ENCODE results near the gene KLHL18.
"Not testable (repeated sequence)": the region's sequence is repeated elsewhere in the genome, so short reads cannot be mapped to it uniquely, and the experiment has no call there.

KLHL18 gene

DNA sequence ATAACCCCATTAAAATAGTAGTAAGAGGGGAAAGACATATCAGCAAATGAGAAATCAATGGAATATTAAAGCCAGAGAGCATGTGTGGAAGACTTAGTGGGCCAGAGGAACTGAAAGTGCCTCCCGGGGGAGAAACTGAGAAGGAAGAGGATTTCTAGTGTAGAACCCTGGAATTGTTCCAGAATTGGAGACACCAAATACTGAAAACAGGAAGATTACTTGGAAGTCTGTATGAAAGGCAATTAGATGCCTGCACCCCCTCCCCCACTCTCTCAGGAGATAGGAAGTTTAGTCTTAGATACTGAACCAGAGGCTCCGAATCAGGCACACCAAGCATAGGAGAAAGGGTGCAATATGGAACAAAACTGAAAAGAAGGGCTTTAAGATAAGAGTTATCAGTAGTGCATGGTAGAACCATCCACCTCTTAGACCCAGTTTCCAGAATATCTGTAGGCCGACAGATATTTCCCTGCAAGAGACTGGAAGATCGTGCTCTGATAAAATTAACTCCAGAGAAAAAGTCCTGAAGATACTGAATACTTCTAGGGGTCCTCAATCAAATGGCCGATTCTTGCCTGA, 32.4 kb downstream of the KLHL18 start:
- no peak for DNase-seq

DNA sequence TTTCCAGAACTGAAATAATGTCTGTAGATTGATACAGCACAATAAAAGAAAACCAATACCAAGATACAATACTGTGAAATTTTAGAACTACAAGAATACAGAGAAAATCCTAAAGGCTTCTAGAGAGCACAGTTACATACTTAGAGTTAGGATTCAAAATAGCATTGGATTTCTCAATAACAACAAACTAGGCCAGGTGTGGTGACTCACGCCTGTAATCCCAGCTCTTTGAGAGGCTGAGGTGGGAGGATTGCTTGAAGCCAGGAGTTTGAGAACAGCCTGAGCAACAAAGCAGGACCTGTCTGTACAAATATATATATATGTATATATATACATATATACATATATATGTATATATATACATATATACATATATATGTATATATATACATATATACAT, 33.4 kb downstream of the KLHL18 start:
- DNase-seq, result not testable (repeated sequence)

DNA sequence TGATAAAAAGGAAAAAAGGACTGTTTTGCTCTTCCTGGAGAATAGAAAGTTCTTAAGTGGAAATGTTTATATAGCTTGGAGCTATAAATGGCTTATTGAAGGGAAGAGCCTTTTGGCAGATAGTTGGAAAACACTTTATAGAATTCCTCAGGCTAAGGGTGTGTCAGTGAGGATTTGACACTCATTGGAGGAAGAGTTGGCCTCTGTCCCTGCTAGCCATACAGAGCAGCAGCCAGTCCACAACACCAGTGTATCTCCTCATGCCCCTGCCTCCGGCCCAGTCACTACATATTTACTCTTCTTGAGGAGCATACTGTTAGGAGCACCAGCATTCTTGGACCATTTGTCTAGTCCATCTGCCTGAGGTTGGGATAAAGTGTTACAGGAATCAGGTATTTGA, 36.2 kb downstream of the KLHL18 start:
- no peak for DNase-seq

DNA sequence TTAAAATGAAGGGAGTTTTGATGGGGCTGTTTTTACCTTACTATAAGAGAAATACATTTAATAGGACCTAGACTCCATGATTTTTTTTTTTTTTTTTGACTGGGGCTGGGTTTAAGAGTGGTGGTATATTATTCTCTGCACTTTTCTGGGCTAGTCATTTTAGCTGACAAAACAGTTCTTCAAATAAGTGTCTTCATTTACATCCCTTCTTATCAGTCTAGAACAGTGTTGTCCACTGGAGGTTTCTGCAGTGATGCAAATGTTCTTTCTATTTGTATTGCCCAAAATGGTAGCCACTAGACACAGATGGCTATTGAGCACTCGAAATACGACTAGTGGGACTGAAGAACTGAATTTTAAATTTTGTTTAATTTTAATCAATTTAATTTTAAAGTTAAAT, 37.2 kb downstream of the KLHL18 start:
- DNase-seq, result no peak

DNA sequence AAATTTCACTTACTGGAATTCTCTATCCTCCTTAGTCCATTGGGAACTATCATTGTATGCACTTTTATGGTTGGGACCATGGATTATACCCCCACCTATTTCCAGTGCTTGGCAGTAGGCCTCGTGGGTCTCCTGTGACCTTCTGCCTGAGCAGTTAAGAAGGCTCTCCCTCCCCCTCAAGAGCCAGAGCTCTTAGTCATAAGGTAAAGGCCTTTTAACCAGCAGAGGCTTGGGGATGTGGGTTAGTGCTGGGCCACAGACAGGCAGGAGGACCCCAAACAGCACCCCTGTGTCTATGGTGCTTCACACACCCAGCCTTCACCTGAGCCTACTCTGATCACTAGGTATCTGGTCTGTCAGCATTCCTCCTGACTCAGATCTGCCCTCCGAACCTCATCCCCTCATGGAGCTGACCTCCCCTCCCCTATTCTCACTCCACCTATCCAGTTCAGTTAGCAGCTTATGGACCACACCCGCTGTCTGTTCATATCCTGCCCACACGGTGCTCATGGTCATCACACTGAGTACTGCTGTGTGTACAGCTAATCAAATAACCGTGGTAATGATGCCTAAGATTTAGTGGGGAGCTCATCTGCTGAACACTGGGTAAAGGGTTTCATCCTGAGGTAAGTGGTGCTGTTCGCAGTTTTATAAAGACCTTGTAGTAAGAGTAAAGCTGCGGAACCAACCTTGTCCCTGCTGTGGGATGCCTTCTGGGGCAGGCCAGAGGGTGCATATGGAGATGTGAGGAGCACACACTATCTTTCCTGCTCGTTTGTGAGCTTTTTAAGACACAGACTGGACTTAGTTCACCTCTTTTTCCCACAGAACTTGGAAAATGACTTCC, 40.9 kb downstream of the KLHL18 start:
- DNase-seq, result no peak

DNA sequence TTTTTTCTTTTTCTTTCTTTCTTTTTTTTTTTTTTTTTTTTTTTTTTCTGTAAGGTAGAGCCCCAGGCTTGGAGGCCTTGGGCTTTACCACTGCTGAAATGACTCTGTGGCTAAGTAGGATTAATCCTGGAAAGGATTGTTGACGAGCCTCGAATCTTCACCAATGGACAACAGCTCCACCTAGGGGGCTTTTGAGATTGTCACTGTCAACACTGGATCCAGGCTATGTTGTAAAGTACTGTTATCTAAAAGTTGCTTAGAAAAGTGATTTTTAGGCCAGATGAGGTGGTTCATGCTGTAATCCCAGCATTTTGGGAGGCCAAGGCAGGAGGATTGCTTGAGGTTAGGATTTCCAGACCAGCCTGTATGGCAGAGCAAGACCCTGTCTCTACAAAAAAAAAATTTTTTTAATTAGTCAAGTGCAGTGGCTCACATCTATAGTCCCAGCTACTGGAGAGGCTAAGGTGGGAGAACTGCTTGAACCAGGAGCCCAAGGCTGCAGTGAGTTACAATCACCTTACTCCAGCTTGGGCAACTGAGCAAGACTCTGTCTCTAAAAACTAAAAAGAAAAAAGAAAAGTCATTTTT, 41.6 kb downstream of the KLHL18 start:
- DNase-seq, result peak; percentile 3

DNA sequence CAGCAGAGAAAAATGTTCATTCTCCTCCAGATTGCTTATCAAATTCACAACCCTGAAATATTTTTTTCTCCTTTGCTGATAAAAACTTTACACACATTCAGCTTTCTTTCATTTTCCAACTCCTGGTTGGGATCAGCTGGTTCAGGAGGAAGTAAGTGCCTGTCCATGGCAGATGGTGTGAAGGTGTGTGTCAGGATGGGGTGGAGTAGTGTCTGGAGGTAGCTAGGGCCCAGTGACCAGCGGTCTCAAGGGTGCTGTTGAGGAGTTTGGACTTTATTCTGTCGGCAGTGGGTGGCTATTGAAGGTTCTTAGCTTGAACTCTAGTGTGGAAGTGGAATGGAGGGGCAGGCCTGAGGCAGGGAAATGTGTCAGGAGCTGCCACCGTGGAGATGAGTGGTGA, 51.2 kb downstream of the KLHL18 start:
- no peak for DNase-seq

DNA sequence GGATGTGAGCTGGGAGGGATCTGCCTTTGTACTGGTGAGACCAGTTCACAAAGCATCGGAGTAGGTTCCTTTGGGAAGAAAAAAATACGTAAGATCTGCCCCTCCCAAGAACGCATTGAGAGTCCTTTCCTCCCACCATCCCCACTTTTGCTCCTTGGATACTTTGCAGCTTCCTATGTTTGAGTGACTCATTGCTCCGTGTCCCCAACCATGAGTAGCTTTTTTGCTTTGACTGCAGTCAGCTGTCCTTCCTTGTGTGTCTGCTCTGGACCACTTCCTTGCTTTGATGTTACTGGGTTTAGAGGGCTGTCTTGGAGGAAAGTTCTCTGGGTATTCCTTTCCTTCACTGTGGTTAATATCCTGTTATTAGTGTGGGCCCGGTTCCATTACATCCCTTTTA, 54.9 kb downstream of the KLHL18 start:
- no peak for DNase-seq

DNA sequence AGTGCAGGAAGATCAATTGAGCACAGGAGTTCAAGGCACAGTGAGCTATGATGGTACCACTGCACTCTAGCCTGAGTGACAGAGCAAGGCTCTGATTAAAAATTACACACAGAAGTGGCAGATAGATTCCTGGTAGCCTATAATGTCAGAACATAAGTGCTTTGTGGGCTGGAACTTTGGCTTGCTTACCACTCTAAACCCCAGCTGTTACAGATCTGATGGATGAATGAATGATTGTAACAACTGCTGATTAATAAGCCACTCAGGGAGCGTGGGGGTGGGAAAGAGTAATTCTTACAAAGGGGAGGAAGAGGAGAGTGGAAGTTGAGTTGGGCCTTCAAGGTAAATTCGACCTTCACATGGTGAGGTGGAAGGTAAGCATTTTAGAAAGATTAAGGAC, 57.2 kb downstream of the KLHL18 start:
- no peak for DNase-seq

DNA sequence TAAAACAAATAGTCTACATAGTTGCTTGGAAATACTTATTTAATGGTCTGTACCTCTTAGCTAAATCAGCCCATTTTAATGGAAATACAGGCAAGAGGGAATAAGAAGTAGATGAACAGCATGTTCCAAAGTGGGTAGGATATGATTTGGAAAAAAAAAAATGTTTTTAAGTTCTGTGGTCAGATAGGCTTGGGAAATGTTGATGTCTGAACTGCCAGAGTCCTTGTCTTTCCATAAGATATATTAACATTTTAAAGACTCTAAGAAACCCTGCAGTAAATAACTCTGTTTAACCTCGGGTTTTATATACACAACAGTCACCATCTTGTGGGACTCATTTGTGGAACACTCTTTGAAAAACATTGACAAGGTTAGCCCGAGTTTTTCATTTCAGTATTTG, 58.1 kb downstream of the KLHL18 start:
- DNase-seq, result no peak

DNA sequence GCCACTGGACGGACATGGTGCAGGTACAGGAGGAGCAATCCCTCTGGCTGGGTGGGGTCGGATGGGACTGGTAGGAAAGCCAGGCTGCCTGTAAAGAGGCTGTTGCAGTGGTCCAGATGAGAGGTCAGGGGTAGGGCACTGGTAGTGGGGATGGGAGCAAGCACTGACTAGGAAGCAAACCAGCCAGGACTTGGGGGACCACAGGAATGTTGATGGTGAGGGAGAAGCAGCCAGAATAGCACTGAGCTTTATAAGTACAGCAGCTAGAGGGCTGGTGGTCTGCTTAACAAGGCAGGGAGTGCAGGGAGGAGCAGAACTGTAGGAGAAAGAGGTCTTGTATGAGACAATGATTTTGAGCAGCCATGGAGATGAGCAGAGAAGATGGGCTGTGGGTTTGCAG, 59.4 kb downstream of the KLHL18 start:
- no peak for DNase-seq

DNA sequence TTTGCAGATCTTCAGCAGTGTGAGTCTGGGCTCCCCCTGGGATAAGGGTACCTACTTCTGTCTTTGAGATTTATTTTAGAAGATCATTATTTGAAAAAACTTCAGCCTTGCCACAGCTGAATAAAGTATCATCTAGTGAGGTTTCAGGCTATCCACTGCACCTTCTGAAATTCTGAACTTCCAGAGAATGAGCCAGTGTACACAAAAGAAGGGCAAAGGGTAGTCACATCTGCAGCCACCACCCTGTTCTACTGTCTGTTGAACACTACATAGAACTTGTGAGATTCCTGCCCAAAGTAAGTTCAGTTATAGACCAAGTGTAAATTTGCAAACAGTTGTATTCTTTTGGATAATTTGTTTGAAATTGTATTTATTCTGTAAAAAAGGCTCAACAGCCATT, 60.1 kb downstream of the KLHL18 start:
- no peak for DNase-seq

DNA sequence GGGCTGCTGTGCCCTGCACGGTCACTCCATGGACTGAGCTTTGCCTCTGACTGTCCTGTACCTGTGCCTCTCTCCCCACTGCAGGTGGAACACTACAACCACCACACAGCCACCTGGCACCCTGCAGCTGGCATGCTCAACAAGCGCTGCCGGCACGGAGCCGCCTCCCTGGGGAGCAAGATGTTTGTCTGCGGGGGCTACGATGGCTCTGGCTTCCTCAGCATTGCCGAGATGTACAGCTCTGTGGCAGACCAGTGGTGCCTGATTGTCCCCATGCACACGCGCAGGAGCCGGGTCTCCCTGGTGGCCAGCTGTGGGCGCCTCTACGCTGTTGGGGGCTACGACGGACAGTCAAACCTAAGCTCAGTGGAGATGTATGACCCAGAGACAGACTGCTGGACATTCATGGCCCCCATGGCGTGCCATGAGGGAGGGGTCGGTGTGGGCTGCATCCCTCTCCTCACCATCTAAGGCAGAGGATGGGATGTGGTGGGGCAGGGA, 60.8 kb downstream of the KLHL18 start:
- DNase-seq, result no peak

DNA sequence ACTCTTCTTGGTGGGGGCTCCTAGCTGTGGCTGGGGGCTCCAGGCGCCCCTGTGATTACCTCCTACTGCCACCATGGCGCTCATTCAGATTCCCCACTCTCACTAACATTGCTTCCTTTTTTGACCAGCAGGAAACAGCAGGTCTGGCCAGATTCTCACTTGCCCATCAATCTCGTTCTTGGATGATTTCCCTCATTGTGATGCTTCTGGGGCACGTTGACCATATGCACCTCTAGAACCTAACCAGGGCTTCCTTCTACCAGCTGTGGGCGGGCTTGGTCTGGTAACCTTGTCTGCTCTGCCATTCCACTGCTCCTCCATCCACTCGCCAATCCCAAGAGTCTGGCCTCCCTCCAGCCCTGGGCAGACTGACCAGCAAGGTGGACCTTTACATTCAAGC, 62.2 kb downstream of the KLHL18 start:
- no peak for DNase-seq

DNA sequence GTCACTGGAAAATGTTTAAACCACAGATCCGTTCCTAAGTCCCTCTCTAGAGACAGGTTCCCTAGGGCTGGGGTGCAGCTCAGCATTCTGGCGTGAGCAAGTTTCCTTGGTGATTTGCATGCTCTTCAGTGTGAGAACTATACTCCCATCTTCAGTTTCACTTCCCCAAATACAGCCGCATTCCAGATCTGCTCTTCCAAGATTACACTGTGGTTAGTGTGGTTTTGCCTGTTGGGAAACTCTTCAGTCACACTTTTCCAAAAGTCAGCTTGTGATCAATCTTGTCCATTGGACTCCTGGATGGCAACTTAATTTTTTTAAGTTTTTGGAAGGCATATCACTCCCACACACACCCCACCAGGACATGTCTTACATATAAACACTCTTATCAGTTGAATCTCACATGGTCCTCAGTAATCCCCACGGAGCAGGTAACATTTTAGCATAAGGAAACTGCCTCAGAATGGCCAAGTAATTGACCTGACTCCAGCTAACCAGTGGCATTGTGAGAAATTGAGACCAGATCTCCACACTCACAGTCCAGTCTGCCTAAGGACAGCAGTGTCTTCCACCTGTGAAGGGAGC, 64.6 kb downstream of the KLHL18 start:
- DNase-seq, result peak; percentile 0

DNA sequence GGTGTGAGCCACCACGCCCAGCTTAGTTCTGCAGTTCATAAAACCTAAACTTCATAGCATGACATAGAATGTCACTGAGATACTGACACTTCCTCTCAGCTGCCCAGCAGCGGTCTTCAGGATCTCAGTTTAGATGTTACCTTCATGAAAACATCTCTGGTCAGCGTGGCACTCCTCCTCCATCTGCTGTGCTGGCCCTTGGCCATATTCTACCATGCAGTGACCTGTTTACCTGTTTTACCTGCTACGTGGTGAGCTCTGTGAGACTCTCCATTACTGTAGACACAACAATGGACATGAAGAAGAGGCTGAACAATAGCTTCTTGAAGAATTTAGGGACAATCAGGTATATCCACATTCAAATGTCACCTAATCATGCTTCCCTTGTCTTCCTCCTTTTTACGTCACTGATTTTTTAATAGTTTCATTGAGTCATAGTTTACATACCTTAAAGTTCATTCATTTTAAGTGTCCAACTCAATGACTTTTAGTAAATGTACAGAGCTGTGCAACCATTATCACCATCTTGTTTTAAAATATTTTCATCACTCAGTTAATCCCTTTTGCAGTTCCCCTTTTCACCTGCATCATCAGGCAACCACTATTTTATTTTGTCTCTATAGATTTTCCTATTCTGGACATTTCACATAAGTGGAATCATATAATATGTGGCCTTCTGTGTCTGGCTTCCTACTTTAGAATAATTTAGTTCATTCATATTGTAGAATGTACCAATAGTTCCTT, 65.8 kb downstream of the KLHL18 start:
- DNase-seq, result no peak

DNA sequence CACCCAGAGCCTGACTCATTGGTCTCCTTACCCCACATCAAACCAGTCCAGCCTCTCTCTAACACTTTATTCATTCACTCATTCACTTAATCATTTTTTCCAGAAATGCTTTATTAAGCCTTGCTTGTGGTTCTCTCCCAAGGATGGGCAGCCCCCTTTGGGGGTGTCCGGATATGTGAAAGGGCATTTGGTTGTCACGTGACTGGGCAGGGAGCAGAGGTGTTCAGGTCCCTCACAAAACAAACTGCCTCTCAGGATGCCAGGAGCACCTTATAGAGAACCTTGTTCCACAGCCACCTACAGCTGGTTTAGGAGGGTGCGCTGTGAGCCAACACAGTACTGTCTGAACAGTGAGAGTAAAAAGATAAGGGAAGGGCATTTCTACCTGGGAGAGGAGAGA, 72.3 kb downstream of the KLHL18 start:
- DNase-seq, result no peak

DNA sequence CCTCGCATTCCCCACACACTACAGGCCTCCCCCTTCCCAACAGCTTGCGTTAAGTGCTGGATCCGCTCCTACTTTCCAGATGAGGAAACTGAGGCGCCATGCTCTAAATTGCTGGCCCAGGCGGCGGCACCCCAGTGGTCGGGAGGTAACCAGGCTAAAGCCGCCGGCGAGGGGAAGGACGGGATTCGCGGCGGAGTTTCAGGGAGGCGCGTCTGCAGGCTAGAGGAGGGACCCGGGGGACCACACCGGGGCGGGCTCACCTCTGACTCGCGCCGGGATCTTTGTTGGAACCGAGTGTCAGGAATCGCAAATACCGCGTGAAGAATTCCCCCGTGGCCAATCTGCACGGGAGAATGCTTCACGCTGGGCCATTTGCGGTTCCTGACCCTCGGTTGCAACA, 73.5 kb downstream of the KLHL18 start:
- DNase-seq, result no peak

DNA sequence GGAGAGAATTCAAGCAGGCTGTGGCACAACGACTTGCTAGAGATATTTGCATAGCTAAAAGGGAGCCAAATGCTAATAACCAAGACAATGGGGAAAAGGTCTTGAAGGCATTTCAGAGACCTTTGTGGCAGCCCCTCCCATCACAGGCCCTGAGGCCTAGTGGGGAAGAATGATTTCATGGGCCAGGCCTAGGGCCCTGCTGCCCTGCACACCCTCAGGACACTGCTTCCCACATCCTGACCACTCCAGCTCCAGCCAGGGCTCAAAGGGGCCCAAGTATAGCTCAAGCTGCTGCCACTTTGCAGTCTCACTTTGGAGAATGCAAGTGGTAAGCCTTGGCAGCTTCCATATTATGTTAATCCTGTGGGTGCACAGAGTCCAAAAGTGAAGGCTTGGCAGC, 76.6 kb downstream of the KLHL18 start:
- DNase-seq, result no peak

DNA sequence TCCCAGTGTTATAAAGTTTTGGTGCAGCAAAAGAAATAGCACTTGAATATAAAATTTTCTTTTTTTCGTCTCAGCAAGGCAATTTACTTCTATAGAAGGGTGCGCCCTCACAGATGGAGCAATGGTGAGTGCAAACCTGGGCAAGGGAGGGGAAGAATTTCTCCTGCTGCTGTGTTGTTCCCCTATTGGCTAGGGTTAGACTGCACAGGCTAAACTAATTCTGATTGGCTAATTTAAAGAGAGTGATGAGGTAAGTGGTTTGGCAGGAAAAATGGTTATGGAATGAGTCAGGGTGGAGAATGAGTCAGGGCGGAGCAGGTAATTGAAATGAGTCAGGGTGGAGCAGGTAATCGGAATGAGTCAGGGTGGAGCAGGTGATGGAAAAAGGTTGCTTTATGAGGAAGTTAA, 77.4 kb downstream of the KLHL18 start:
- not testable (repeated sequence) for DNase-seq

DNA sequence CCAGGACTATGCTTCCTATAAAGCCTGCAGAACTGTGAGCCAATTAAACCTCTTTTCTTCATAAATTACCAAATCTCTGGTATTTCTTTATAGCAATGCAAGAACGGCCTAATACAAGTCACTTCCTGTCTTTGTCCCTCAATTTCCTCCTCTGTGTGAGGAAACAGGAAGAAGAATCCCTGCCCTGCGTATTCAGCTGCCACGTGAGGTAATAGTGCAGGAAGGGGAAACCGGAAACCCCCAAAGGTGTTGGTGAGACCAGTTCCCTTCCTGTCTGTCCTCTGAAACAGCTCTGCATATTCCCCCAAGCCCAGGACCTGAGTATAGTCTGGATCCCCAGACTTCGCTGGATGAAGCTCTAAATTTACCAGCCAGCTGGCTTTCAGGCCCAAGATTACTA, 80.0 kb downstream of the KLHL18 start:
- DNase-seq, result no peak

DNA sequence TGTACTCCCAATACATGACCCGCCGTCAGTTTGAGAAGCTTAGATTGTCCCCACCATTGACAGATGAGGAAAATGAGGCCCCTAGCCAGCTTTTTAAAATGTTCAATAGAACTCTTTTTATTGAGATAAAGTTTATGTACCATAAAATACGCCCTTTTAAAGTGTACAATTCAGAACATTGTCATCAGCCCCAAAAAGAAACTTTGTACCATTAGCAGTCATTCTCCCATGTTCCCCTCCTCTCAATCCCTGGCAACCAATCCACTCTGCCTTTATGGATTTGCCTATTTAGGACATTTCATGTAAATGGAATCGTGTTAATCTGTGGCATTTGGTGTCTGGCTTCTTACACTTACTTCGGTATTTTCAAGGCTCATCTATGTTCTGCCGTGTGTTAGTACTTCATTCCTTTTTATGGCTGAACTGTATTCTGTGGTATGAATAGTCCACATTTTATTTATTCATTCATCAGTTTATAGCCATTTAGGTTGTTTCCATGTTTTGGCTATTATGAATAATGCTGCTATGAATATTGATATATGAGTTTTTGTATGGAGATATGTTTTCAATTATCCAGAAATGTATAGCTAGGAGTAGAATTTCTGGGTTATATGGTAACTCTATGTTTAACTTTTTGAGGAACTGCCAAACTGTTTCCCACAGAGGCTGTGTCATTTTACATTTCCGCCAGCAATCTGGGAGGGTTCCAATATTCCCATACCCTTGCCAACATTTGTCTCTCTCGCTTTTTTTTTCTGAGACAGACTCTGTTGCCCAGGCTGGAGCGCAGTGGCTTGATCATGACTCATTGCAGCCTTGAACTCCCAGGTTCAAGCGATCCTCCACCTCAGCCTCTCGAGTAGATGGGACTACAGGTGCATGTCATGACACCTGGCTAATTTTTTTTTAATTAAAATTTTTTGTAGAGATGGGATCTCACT, 82.7 kb downstream of the KLHL18 start:
- DNase-seq, result no peak
